Gastroesophageal sphincter (tissue), 4 donors: ENCODE data around the gene USP28. TPM values are rescaled to one million over a fixed set of nuclear protein-coding genes. Genes with fewer than 3 reads are reported as not detected.

ENCODE experiments used
- ATAC-seq: fragments of 150-250 bp; one replicate; pipeline ENCODE4 v1.9.1; 2016; ENCODE audit warnings: mild to moderate bottlenecking, moderate library complexity
- H3K27ac ChIP-seq, 4 donors: fragments of 200-600 bp; sonication (generic) in 3 of 4; 1 replicate in 3 of 4; 2 replicates in 1 of 4; pipeline ENCODE4 v1.5.1; 2016 to 2019
- H3K27me3 ChIP-seq: fragments of 200-600 bp; sonication (generic); one replicate; pipeline ENCODE4 v1.5.1; 2019
- H3K36me3 ChIP-seq, 2 donors: fragments of 200-600 bp; sonication (generic); one replicate each; pipeline ENCODE4 v1.5.1; 2019; ENCODE audit warnings: control low read depth in 1 of 2
- H3K4me1 ChIP-seq, 3 donors: fragments of 200-600 bp; sonication (generic); 1 replicate in 2 of 3; 2 replicates in 1 of 3; pipeline ENCODE4 v1.5.1; 2016 to 2019; ENCODE audit warnings: control low read depth in 2 of 3
- H3K4me3 ChIP-seq, 2 donors: fragments of 200-600 bp; sonication (generic); one replicate each; pipeline ENCODE4 v1.5.1; 2019; ENCODE audit warnings: mild to moderate bottlenecking in 1 of 2, moderate library complexity in 1 of 2
- H3K9me3 ChIP-seq, 3 donors: fragments of 200-600 bp; sonication (generic); one replicate each; pipeline ENCODE4 v1.5.1; 2017 to 2019; ENCODE audit warnings: control low read depth in 2 of 3
- EP300 ChIP-seq: sonication (generic); formaldehyde crosslinking; IDR thresholded peaks from one replicate; pipeline ENCODE4 v1.6.1; 2017; ENCODE audit warnings: antibody characterized with exemption, mild to moderate bottlenecking
- POLR2A ChIP-seq, 2 donors: fragments of 450-650 bp; IDR thresholded peaks; one replicate each; pipeline ENCODE4 v1.6.1; 2017; ENCODE audit warnings: antibody characterized with exemption in 2 of 2, mild to moderate bottlenecking in 2 of 2, moderate library complexity in 1 of 2
- POLR2AphosphoS5 ChIP-seq: sonication (generic); formaldehyde crosslinking; IDR thresholded peaks from one replicate; pipeline ENCODE4 v1.6.1; 2017; ENCODE audit warnings: antibody characterized with exemption
- WGBS, 2 donors: methylation state at CpG; one replicate each; pipeline ENCODE4 v1.1.5; 2018; ENCODE audit warnings: low coverage in 1 of 2; 5-methylcytosine and 5-hydroxymethylcytosine counted together
- total RNA-seq, 4 donors: library from RNA; depleted of rRNA; stranded (reverse); fragments of >200 nt; gene quantifications; one replicate each; pipeline ENCODE4 v1.1.0, GENCODE V29; 2016
- TF ChIP-seq, protein P1 (sequence below), 4 experiments: fragments of 200-600 bp in 2 of 4; fragments of 450-650 bp in 2 of 4; sonication (generic) in 1 of 4; IDR thresholded peaks; one replicate each; pipeline ENCODE4 v1.5.1; 2017 to 2019; ENCODE audit warnings: antibody characterized with exemption in 4 of 4, mild to moderate bottlenecking in 2 of 4, moderate library complexity in 2 of 4

Gene USP28
- total RNA-seq, 4 donors from 2014 or later = 12.5 to 64.8 (median 38.7) TPM

DNA sequence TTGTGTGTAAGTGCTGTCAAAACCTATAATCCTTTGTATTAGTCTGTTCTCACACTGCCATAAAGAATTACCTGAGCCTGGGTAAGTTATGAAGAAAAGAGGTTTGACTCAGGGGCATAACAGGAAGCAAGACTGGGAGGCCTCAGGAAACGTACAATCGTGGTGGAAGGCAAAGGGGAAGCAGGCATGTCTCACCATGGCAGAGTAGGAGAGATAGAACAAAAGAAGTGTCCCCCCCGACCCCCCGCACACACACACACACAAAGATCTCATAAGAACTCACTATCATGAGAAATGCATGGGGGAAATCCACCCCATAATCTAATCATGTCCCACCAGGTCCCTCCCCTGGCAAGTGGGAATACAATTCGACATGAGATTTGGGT lies 2.3 kb upstream of the USP28 start:
- Histone ChIP-seq H3K27ac (no peak overlapping the region), H3K4me1 (peaks cover 0 to 29% (median 6%) of the 10 kb centered on the region in 3 donors), H3K36me3 (no peaks in the 10 kb centered on the region), H3K4me3 (no peak overlapping the region), H3K27me3 (no peaks in the 10 kb centered on the region), H3K9me3 (no peaks in the 10 kb centered on the region)
- 88 to 92% methylated on average over 2 to 4 of the region's 5 CpGs for WGBS, 2 donors
- no peak for ATAC-seq
- TF ChIP-seq POLR2A (IDR thresholded peaks at IDR 0.05) (no peak), EP300 (no peak), POLR2AphosphoS5 (no peak)
- TF ChIP-seq, protein P1, sequence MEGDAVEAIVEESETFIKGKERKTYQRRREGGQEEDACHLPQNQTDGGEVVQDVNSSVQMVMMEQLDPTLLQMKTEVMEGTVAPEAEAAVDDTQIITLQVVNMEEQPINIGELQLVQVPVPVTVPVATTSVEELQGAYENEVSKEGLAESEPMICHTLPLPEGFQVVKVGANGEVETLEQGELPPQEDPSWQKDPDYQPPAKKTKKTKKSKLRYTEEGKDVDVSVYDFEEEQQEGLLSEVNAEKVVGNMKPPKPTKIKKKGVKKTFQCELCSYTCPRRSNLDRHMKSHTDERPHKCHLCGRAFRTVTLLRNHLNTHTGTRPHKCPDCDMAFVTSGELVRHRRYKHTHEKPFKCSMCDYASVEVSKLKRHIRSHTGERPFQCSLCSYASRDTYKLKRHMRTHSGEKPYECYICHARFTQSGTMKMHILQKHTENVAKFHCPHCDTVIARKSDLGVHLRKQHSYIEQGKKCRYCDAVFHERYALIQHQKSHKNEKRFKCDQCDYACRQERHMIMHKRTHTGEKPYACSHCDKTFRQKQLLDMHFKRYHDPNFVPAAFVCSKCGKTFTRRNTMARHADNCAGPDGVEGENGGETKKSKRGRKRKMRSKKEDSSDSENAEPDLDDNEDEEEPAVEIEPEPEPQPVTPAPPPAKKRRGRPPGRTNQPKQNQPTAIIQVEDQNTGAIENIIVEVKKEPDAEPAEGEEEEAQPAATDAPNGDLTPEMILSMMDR (IDR thresholded peaks at IDR 0.05) = no peak

DNA sequence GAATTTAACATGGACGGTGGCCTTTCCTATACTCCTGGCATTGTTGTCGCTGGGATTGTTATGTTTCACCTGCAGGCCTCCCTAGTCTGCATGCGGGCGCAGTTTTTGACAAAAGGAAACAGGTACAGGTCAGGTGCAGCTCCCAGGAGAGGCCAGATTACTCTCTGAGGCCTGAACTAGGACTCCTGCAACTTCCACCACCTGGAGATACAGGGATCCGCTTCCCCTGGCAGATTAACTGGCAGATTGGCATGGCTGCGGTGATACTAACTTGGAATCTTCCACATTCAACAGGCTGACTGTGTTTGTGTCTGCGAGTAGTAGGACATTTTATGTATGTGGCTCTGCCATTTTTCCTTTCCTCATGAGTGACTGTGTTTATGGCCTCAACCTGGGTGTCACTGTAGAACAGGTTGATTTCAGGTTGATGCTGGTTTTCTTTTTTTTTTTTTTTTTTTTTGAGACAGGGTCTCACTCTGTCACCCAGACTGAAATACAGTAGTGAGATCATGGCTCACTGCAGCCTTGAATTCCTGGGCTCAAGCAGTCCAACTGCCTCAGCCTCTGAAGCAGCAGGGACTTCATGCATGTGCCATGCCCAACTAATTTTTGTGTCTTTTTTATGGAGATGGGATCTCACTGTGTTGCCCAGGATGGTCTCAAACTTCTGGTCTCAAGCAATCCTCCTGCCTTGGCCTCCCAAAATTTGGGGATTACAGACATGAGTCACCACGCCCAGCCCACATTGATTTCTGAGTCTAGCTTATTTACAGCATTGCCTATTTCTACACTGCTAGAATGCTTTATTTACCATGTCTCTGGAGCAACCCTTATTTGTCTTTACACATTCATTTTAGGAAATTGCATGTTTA lies 1.7 kb upstream of the USP28 start:
- TF ChIP-seq, protein P1 (IDR thresholded peaks at IDR 0.05) = no peak
- TF ChIP-seq POLR2A (IDR thresholded peaks at IDR 0.05) (no peak), EP300 (no peak), POLR2AphosphoS5 (no peak)
- WGBS, 2 donors = 98 to 100% methylated on average over 1 to 6 of the region's 8 CpGs
- H3K27me3 ChIP-seq = no peaks in the 10 kb centered on the region
- ATAC-seq = no peak
- H3K36me3 ChIP-seq = no peaks in the 10 kb centered on the region
- no peaks in the 10 kb centered on the region for H3K9me3 ChIP-seq
- H3K4me3 ChIP-seq = no peak overlapping the region
- H3K4me1 ChIP-seq = peaks cover 0 to 36% (median 8%) of the 10 kb centered on the region in 3 donors
- no peak overlapping the region for H3K27ac ChIP-seq

DNA sequence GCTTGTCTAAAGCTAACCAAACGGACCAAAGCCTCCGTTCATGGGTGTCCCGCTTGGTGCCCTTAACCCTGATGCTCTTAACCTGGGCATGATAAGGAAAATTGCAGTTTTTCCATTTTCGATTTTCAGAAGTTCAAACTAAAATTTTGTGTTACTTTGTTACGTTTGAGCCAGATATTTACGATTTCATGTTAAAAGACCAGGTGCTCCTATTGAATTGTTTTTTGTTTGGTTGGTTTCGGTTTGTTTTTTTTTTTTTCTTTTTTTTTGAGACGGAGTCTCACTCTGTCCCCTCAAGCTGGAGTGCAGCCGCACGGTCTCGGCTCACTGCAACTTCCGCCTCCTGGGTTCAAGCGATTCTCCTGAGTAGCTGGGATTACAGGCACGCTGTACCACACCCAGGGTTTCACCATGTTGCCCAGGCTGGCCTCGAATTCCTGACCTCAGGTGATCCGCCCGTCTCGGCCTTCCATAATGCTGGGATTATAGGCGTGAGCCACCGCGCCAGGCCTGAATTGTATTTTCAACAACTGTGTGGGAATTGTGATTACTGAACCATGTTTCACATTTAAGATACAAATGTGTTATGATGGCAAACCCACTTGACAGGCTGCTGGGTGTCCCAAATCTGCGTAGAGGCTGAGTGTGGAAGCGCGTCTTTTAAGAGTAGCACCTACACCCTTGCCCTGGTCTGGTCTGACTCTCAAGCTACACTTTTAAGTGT lies 864 bp upstream of the USP28 start:
- 65 to 75% methylated on average over 11 to 17 of the region's 24 CpGs for WGBS, 2 donors

DNA sequence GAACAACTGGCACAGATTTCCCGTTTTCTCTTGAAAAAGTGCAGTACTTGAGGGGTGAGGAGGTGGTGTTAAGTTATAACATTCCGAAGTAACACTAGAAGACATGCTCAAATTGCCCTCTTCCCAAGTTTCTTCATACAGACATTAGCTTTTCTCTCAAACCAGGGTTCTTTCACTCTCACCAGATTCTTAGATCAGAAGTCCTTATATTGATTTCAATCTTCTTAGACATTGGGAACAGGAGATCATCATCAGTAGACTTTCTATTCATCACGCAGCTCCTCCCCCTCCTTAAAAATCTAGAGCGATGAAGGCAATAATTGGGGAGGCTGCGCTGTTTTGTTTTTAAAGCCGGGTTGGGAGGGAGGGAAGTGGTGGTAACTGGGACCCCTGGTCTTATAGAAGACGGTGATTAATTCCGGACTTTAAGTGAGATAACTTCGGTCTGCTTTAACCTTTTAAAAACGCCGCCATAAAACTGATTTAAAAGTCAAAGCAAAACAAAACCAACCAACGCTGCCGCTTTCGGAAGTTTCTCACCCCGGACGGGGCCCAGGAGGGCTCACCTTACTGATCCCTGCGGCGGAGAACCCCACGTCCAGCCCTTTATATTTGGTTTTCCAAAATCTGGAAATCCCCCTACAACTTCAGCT lies 665 bp downstream of the USP28 start:
- 2 to 3% methylated on average over 12 to 18 of the region's 19 CpGs for WGBS, 2 donors
- H3K4me1 ChIP-seq = peaks cover 0 to 56% (median 8%) of the 10 kb centered on the region in 3 donors

More for the DNA sequence above, 864 bp upstream of the USP28 start:
- Histone ChIP-seq H3K27me3 (no peaks in the 10 kb centered on the region), H3K4me1 (peaks cover 0 to 44% (median 8%) of the 10 kb centered on the region in 3 donors), H3K36me3 (no peaks in the 10 kb centered on the region), H3K4me3 (peak overlapping the region; percentile 47 to 70), H3K9me3 (no peaks in the 10 kb centered on the region), H3K27ac (peak overlapping the region; percentile 73 to 95 (median 90))
- no peak for ATAC-seq
- TF ChIP-seq POLR2AphosphoS5 (no peak), EP300 (no peak)
- TF ChIP-seq, protein P1 (IDR thresholded peaks at IDR 0.05) = no peak

More for the DNA sequence above, 665 bp downstream of the USP28 start:
- H3K27me3 ChIP-seq = no peaks in the 10 kb centered on the region
- peak overlapping the region; percentile 70 to 82 for H3K4me3 ChIP-seq
- H3K9me3 ChIP-seq = no peaks in the 10 kb centered on the region
- no peaks in the 10 kb centered on the region for H3K36me3 ChIP-seq
- ATAC-seq = no peak
- H3K27ac ChIP-seq = peak overlapping the region; percentile 35 to 95 (median 90)
- TF ChIP-seq, protein P1 (IDR thresholded peaks at IDR 0.05) = no peak
- no peak for TF ChIP-seq EP300
- no peak for TF ChIP-seq POLR2AphosphoS5
- TF ChIP-seq POLR2A (IDR thresholded peaks at IDR 0.05) = no peak
